ACC112 (cell line): ENCODE data around the gene LHPP.
"Not testable (repeated sequence)": the region's sequence is repeated elsewhere in the genome, so short reads cannot be mapped to it uniquely, and the experiment has no call there.

Experiments
- H2AFZ ChIP-seq: fragments of 200-600 bp; sonication (generic); one replicate; pipeline ENCODE4 v1.6.0; 2017; ENCODE audit warnings: antibody characterized with exemption, low read length; ENCODE audit not compliant: unreplicated experiment
- H3K27ac ChIP-seq: fragments of 200-600 bp; sonication (generic); 2 replicates; pipeline ENCODE4 v1.5.1; 2014; ENCODE audit warnings: low read depth, mild to moderate bottlenecking, antibody characterized with exemption, low read length, moderate library complexity
- H3K27me3 ChIP-seq: fragments of 200-600 bp; sonication (generic); 2 replicates; pipeline ENCODE4 v1.6.1; 2014; ENCODE audit warnings: mild to moderate bottlenecking, antibody characterized with exemption, low read length, moderate library complexity, mixed read lengths; ENCODE audit not compliant: insufficient read depth
- H3K36me3 ChIP-seq: fragments of 200-600 bp; sonication (generic); 2 replicates; pipeline ENCODE4 v1.6.1; 2016; ENCODE audit warnings: mild to moderate bottlenecking, antibody characterized with exemption, low read length, moderate library complexity, mixed read lengths; ENCODE audit not compliant: insufficient read depth
- H3K4me1 ChIP-seq: fragments of 200-600 bp; sonication (generic); one replicate; pipeline ENCODE4 v1.6.1; 2016; ENCODE audit warnings: low read length, mixed read lengths; ENCODE audit not compliant: insufficient read depth, unreplicated experiment, control insufficient read depth
- H3K4me3 ChIP-seq: fragments of 200-600 bp; sonication (generic); 2 replicates; pipeline ENCODE4 v1.5.1; 2014; ENCODE audit warnings: mild to moderate bottlenecking, low read depth, low read length
- H3K79me2 ChIP-seq: fragments of 200-600 bp; sonication (generic); one replicate; pipeline ENCODE4 v1.6.0; 2016; ENCODE audit warnings: low read length; ENCODE audit not compliant: control insufficient read depth, unreplicated experiment, insufficient read depth

Gene LHPP

GRCh38 chr10:124547647-124548168 lies 86.1 kb downstream of the LHPP start:
- H3K27me3 ChIP-seq, result no peaks in the 10 kb centered on the region
- H3K4me3 ChIP-seq, result no peak overlapping the region
- no peak overlapping the region for H2AFZ ChIP-seq
- H3K36me3 ChIP-seq, result no peaks in the 10 kb centered on the region
- H3K4me1 ChIP-seq, result no peaks in the 10 kb centered on the region
- H3K27ac ChIP-seq, result no peak overlapping the region
- H3K79me2 ChIP-seq, result no peaks in the 10 kb centered on the region

- not testable (repeated sequence) for H3K36me3 ChIP-seq, H3K79me2 ChIP-seq, H3K27ac ChIP-seq, H3K27me3 ChIP-seq, H2AFZ ChIP-seq, H3K4me3 ChIP-seq, H3K4me1 ChIP-seq
These were observed 87.5 kb downstream of the LHPP start for GRCh38 chr10:124549171-124549570.

GRCh38 chr10:124550293-124551034 lies 88.8 kb downstream of the LHPP start:
- no peaks in the 10 kb centered on the region for H3K79me2 ChIP-seq
- H2AFZ ChIP-seq, result no peak overlapping the region
- H3K27ac ChIP-seq, result no peak overlapping the region
- H3K36me3 ChIP-seq, result no peaks in the 10 kb centered on the region
- H3K4me1 ChIP-seq, result no peaks in the 10 kb centered on the region
- H3K4me3 ChIP-seq, result no peak overlapping the region
- no peaks in the 10 kb centered on the region for H3K27me3 ChIP-seq

- Histone ChIP-seq H2AFZ (no peak overlapping the region), H3K79me2 (no peaks in the 10 kb centered on the region), H3K4me1 (no peaks in the 10 kb centered on the region), H3K27ac (no peak overlapping the region), H3K4me3 (no peak overlapping the region), H3K27me3 (no peaks in the 10 kb centered on the region), H3K36me3 (no peaks in the 10 kb centered on the region)
These were observed 89.5 kb downstream of the LHPP start for GRCh38 chr10:124551097-124551496.

- Histone ChIP-seq H3K79me2 (no peaks in the 10 kb centered on the region), H3K27me3 (no peaks in the 10 kb centered on the region), H3K4me1 (no peaks in the 10 kb centered on the region), H3K4me3 (no peak overlapping the region), H3K36me3 (no peaks in the 10 kb centered on the region), H3K27ac (no peak overlapping the region), H2AFZ (no peak overlapping the region)
These were observed 90.1 kb downstream of the LHPP start for GRCh38 chr10:124551755-124552154.

- Histone ChIP-seq H3K27me3 (no peaks in the 10 kb centered on the region), H2AFZ (no peak overlapping the region), H3K4me1 (no peaks in the 10 kb centered on the region), H3K4me3 (no peak overlapping the region), H3K79me2 (no peaks in the 10 kb centered on the region), H3K36me3 (no peaks in the 10 kb centered on the region), H3K27ac (no peak overlapping the region)
These were observed 91.2 kb downstream of the LHPP start for GRCh38 chr10:124552691-124553276.

GRCh38 chr10:124554085-124554858 lies 92.6 kb downstream of the LHPP start:
- H3K36me3 ChIP-seq, result no peaks in the 10 kb centered on the region
- peaks cover 2% of the 10 kb centered on the region for H3K4me1 ChIP-seq
- no peak overlapping the region for H3K27ac ChIP-seq
- no peak overlapping the region for H2AFZ ChIP-seq
- H3K27me3 ChIP-seq, result no peaks in the 10 kb centered on the region
- H3K79me2 ChIP-seq, result no peaks in the 10 kb centered on the region
- no peak overlapping the region for H3K4me3 ChIP-seq

GRCh38 chr10:124557167-124557566 lies 95.5 kb downstream of the LHPP start:
- Histone ChIP-seq H3K4me3 (no peak overlapping the region), H3K36me3 (no peaks in the 10 kb centered on the region), H3K79me2 (no peaks in the 10 kb centered on the region), H3K27ac (no peak overlapping the region), H2AFZ (no peak overlapping the region), H3K27me3 (no peaks in the 10 kb centered on the region), H3K4me1 (peaks cover 9% of the 10 kb centered on the region)

GRCh38 chr10:124557648-124558338 lies 96.2 kb downstream of the LHPP start:
- Histone ChIP-seq H3K27me3 (no peaks in the 10 kb centered on the region), H3K36me3 (no peaks in the 10 kb centered on the region), H3K4me3 (no peak overlapping the region), H3K27ac (no peak overlapping the region), H2AFZ (no peak overlapping the region), H3K79me2 (no peaks in the 10 kb centered on the region), H3K4me1 (peaks cover 9% of the 10 kb centered on the region)
